ENCODE data around the gene CCDC198.

GRCh38 chr14:57480051-57480450 lies 13.6 kb downstream of the CCDC198 start:
- no peak for TF ChIP-seq EZH2phosphoT487 (IDR thresholded peaks at IDR 0.05)
- TF ChIP-seq, protein P1, sequence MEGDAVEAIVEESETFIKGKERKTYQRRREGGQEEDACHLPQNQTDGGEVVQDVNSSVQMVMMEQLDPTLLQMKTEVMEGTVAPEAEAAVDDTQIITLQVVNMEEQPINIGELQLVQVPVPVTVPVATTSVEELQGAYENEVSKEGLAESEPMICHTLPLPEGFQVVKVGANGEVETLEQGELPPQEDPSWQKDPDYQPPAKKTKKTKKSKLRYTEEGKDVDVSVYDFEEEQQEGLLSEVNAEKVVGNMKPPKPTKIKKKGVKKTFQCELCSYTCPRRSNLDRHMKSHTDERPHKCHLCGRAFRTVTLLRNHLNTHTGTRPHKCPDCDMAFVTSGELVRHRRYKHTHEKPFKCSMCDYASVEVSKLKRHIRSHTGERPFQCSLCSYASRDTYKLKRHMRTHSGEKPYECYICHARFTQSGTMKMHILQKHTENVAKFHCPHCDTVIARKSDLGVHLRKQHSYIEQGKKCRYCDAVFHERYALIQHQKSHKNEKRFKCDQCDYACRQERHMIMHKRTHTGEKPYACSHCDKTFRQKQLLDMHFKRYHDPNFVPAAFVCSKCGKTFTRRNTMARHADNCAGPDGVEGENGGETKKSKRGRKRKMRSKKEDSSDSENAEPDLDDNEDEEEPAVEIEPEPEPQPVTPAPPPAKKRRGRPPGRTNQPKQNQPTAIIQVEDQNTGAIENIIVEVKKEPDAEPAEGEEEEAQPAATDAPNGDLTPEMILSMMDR (IDR thresholded peaks at IDR 0.05) = no peak
- TF ChIP-seq EZH2 (IDR thresholded peaks at IDR 0.05) = no peak
